ENCODE data around the gene SPATA46.

GRCh38 chr1:162383516-162383915, 6.9 kb upstream of the SPATA46 start:
- TF ChIP-seq CTCF (IDR thresholded peaks at IDR 0.05) (no peak), POLR2AphosphoS5 (IDR thresholded peaks at IDR 0.05) (no peak)

All from breast epithelium (tissue), 3 donors.